Measurements from ENCODE around the gene TDRD1. TPM values are rescaled to one million over a fixed set of nuclear protein-coding genes. Genes with fewer than 3 reads are reported as not detected.

Gene TDRD1
- total RNA-seq, 1 donor from 2014 or later = not detected

- Histone ChIP-seq H3K27me3 (no peaks in the 10 kb centered on the region), H3K4me1 (no peaks in the 10 kb centered on the region), H3K9me3 (no peaks in the 10 kb centered on the region), H3K36me3 (no peaks in the 10 kb centered on the region), H3K27ac (no peak overlapping the region), H3K4me3 (no peak overlapping the region)
- intact Hi-C loops (cut with DNase I) = no loop called here
- TF ChIP-seq POLR2AphosphoS5 (IDR thresholded peaks at IDR 0.05; ENCODE audit: insufficient read depth in 1 of 2, low read depth in 1 of 2) (no peak), POLR2A (IDR thresholded peaks at IDR 0.05) (no peak), CTCF (IDR thresholded peaks at IDR 0.05) (no peak)
- DNase-seq (ENCODE audit: extremely low spot score in 2 of 2) = no peak
Observed at GRCh38 chr10:114208351-114208750, 29.2 kb downstream of the TDRD1 start.

GRCh38 chr10:114212153-114212552 lies 33.0 kb downstream of the TDRD1 start:
- intact Hi-C loops (cut with DNase I) = no loop called here
- Histone ChIP-seq H3K9me3 (no peaks in the 10 kb centered on the region), H3K36me3 (no peaks in the 10 kb centered on the region), H3K27me3 (no peaks in the 10 kb centered on the region), H3K4me3 (no peak overlapping the region), H3K27ac (no peak overlapping the region), H3K4me1 (no peaks in the 10 kb centered on the region)
- TF ChIP-seq POLR2A (IDR thresholded peaks at IDR 0.05) (no peak), CTCF (IDR thresholded peaks at IDR 0.05) (no peak), POLR2AphosphoS5 (IDR thresholded peaks at IDR 0.05; ENCODE audit: insufficient read depth in 1 of 2, low read depth in 1 of 2) (no peak)
- DNase-seq (ENCODE audit: extremely low spot score in 2 of 2) = no peak

GRCh38 chr10:114215033-114215432 lies 35.9 kb downstream of the TDRD1 start:
- DNase-seq (ENCODE audit: extremely low spot score in 2 of 2) = no peak
- intact Hi-C loops (cut with DNase I) = no loop called here
- Histone ChIP-seq H3K4me1 (no peaks in the 10 kb centered on the region), H3K4me3 (no peak overlapping the region), H3K27me3 (no peaks in the 10 kb centered on the region), H3K36me3 (no peaks in the 10 kb centered on the region), H3K9me3 (no peaks in the 10 kb centered on the region), H3K27ac (no peak overlapping the region)
- TF ChIP-seq POLR2AphosphoS5 (IDR thresholded peaks at IDR 0.05; ENCODE audit: insufficient read depth in 1 of 2, low read depth in 1 of 2) (no peak), CTCF (IDR thresholded peaks at IDR 0.05) (no peak), POLR2A (IDR thresholded peaks at IDR 0.05) (no peak)

GRCh38 chr10:114220281-114220680 lies 41.1 kb downstream of the TDRD1 start:
- TF ChIP-seq POLR2AphosphoS5 (IDR thresholded peaks at IDR 0.05; ENCODE audit: insufficient read depth in 1 of 2, low read depth in 1 of 2) = no peak
- no peak for TF ChIP-seq CTCF (IDR thresholded peaks at IDR 0.05)
- TF ChIP-seq POLR2A (IDR thresholded peaks at IDR 0.05) = no peak
- intact Hi-C loops (cut with DNase I) = no loop called here

GRCh38 chr10:114221235-114221634 lies 42.1 kb downstream of the TDRD1 start:
- Histone ChIP-seq H3K4me3 (no peak overlapping the region), H3K27ac (no peak overlapping the region), H3K27me3 (no peaks in the 10 kb centered on the region), H3K36me3 (no peaks in the 10 kb centered on the region), H3K4me1 (no peaks in the 10 kb centered on the region), H3K9me3 (no peaks in the 10 kb centered on the region)
- intact Hi-C loops (cut with DNase I) = no loop called here
- no peak for DNase-seq (ENCODE audit: extremely low spot score in 2 of 2)
- no peak for TF ChIP-seq CTCF (IDR thresholded peaks at IDR 0.05)
- no peak for TF ChIP-seq POLR2A (IDR thresholded peaks at IDR 0.05)
- TF ChIP-seq POLR2AphosphoS5 (IDR thresholded peaks at IDR 0.05; ENCODE audit: insufficient read depth in 1 of 2, low read depth in 1 of 2) = no peak

More at GRCh38 chr10:114220281-114220680, 41.1 kb downstream of the TDRD1 start:
- H3K27ac ChIP-seq = no peak overlapping the region
- no peaks in the 10 kb centered on the region for H3K27me3 ChIP-seq
- DNase-seq (ENCODE audit: extremely low spot score in 2 of 2) = no peak
- no peaks in the 10 kb centered on the region for H3K9me3 ChIP-seq
- H3K4me3 ChIP-seq = no peak overlapping the region
- no peaks in the 10 kb centered on the region for H3K4me1 ChIP-seq
- no peaks in the 10 kb centered on the region for H3K36me3 ChIP-seq

Measured in vagina (tissue), 2 donors.